ENCODE results near the gene MAPKAP1.

The MAPKAP1 gene

DNA sequence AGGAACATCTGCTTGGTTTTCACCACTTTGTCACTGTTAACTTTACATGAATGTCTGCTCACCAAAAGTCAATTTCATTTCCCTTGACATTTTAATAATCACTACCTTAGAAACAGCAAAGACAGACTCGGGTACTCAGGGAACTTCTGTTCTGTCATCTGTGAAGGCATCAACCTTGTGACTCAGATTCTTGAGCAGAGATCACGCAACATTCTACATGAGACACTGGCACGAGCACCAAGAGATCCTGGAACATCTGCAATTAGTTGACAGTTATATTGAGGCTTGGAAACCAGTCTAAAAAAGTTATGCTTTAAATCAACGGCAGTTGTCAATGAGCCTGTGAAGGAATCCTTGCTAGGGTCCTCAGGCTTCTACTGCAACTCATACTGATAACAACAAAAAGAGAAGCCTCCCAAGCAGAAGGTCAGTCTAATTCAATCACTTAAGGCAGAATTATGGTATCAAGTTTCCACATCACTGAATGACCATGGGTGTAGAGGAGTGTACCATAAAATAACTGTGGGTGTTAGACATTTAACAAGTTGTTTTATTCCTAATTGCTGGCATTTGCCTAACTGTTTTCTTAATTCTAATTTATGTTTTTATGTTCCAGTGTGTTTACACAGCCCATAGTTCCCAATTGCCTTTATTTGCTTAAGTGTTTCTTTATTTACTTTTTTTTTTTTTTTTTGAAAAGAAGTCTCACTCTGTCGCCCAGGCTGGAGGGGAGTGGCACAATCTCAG lies 36.8 kb upstream of the MAPKAP1 start:
- TF ChIP-seq LEF1 (IDR thresholded peaks at IDR 0.05; ENCODE audit: borderline replicate concordance) (no peak), ZNF384 (IDR thresholded peaks at IDR 0.05) (peak; percentile 98), ARNT (IDR thresholded peaks at IDR 0.05) (no peak), FOXK2 (IDR thresholded peaks at IDR 0.05) (no peak), CTBP1 (IDR thresholded peaks at IDR 0.05; ENCODE audit: borderline replicate concordance) (peak; percentile 70; the same call in 1 of the 2 replicates), FOXA1 (IDR thresholded peaks at IDR 0.05) (peak; percentile 96), TARDBP (IDR thresholded peaks at IDR 0.05) (0 out of 2 replicates have a peak, but pooled peaks have one; percentile 16)
- TF ChIP-seq, protein P1, sequence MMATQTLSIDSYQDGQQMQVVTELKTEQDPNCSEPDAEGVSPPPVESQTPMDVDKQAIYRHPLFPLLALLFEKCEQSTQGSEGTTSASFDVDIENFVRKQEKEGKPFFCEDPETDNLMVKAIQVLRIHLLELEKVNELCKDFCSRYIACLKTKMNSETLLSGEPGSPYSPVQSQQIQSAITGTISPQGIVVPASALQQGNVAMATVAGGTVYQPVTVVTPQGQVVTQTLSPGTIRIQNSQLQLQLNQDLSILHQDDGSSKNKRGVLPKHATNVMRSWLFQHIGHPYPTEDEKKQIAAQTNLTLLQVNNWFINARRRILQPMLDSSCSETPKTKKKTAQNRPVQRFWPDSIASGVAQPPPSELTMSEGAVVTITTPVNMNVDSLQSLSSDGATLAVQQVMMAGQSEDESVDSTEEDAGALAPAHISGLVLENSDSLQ (IDR thresholded peaks at IDR 0.05) = peak; percentile 70
- ChIA-PET POLR2A (no interaction called here), CTCF (interaction anchor here (0.7 kb wide), 1 partner anchor 756 kb away, joined by 9 read pairs; no protein-coding TSS in a partner anchor)
- no peak for DNase-seq (ENCODE audit: extremely low spot score)

DNA sequence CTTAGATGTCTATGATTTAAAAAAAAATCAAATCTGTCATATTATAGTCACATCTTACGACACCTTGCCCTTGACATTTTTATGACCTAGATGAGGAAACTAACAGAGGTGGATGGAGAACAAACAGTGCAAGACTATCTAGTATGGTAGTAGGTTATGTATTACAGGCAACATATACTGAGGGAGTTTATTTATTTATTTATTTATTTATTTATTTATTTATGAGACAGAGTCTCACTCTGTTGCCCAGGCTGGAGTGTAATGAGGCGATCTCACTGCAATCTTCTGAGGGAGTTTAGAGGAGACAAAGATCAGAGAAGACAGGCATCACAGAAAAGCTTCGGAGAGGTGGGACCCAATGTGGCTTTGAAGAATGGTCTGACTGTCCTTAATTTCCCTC lies 35.6 kb upstream of the MAPKAP1 start:
- ChIA-PET CTCF (no interaction called here), POLR2A (no interaction called here)
- TF ChIP-seq L3MBTL2 (conservative IDR thresholded peaks at IDR 0.05) = no peak
- TF ChIP-seq SP1 (IDR thresholded peaks at IDR 0.05) = no peak
- TF ChIP-seq, protein P1 (IDR thresholded peaks at IDR 0.05) = peak; percentile 27; the same call in 1 of the 2 replicates
- TF ChIP-seq FOXM1 (IDR thresholded peaks at IDR 0.05; ENCODE audit: borderline replicate concordance) = no peak
- no peak for TF ChIP-seq FOXA1 (IDR thresholded peaks at IDR 0.05)
- DNase-seq (ENCODE audit: extremely low spot score) = no peak

DNA sequence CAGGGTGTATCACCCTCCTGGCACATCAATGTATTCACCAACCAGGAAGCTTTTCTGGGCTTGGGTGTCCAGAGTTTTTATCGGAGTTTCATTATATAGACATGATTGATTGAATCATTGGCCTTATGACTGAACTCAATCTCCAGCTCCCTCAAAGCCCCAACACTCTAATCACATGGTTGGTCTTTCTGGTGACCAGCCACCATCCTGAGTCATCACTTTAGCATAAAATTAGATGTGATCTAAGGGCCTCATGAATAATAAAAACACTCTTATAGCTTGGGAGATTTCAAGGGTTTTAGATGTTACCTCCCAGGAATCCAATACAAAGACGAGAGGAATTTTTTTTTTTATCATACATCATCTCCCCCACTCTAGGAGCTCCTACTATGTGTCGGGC lies 32.4 kb upstream of the MAPKAP1 start:
- TF ChIP-seq FOXM1 (IDR thresholded peaks at IDR 0.05; ENCODE audit: borderline replicate concordance) (no peak), ZNF384 (IDR thresholded peaks at IDR 0.05) (no peak), ARNT (IDR thresholded peaks at IDR 0.05) (no peak), FOXA1 (IDR thresholded peaks at IDR 0.05) (no peak), BHLHE40 (IDR thresholded peaks at IDR 0.05; ENCODE audit: borderline replicate concordance) (no peak), SP1 (IDR thresholded peaks at IDR 0.05) (no peak), SUZ12 (IDR thresholded peaks at IDR 0.05) (no peak), LEF1 (IDR thresholded peaks at IDR 0.05; ENCODE audit: borderline replicate concordance) (no peak), HDGF (IDR thresholded peaks at IDR 0.05; ENCODE audit: borderline replicate concordance) (no peak), NFRKB (IDR thresholded peaks at IDR 0.05) (no peak), TARDBP (IDR thresholded peaks at IDR 0.05) (no peak), FOXK2 (IDR thresholded peaks at IDR 0.05) (no peak), CTBP1 (IDR thresholded peaks at IDR 0.05; ENCODE audit: borderline replicate concordance) (no peak), ELF4 (IDR thresholded peaks at IDR 0.05) (no peak), L3MBTL2 (conservative IDR thresholded peaks at IDR 0.05) (no peak)
- TF ChIP-seq, protein P1 (IDR thresholded peaks at IDR 0.05) = no peak
- POLR2A ChIA-PET = no interaction called here
- DNase-seq (ENCODE audit: extremely low spot score) = no peak
- CTCF ChIA-PET = no interaction called here

DNA sequence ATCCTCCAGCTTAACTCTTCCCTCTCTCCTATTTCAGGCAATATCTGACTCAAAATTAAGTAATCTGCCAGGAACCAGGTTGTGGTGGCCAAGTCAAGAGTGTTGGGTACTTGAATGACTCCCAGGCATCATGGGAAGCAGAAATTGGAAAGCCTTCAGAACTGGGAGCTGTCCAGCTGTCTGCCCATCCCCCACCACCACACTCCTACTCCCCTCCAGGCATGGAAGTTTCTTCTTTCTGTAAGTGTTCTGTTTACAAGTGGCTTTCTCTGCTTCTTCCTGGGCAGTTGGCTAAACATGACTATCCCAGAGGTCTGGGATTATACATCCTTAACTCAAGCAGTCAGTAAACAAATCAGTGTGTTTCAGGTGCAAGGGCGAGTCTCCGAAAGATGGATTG lies 25.6 kb upstream of the MAPKAP1 start:
- TF ChIP-seq, protein P1 (IDR thresholded peaks at IDR 0.05) = no peak
- no peak for TF ChIP-seq SUZ12 (IDR thresholded peaks at IDR 0.05)
- TF ChIP-seq ZNF384 (IDR thresholded peaks at IDR 0.05) = no peak
- no peak for TF ChIP-seq NFRKB (IDR thresholded peaks at IDR 0.05)
- no peak for TF ChIP-seq FOXA1 (IDR thresholded peaks at IDR 0.05)
- TF ChIP-seq ELF4 (IDR thresholded peaks at IDR 0.05) = no peak
- TF ChIP-seq FOXM1 (IDR thresholded peaks at IDR 0.05; ENCODE audit: borderline replicate concordance) = no peak
- TF ChIP-seq TARDBP (IDR thresholded peaks at IDR 0.05) = no peak
- no peak for TF ChIP-seq L3MBTL2 (conservative IDR thresholded peaks at IDR 0.05)
- no peak for TF ChIP-seq ARNT (IDR thresholded peaks at IDR 0.05)
- TF ChIP-seq CTBP1 (IDR thresholded peaks at IDR 0.05; ENCODE audit: borderline replicate concordance) = no peak
- TF ChIP-seq BHLHE40 (IDR thresholded peaks at IDR 0.05; ENCODE audit: borderline replicate concordance) = no peak
- TF ChIP-seq FOXK2 (IDR thresholded peaks at IDR 0.05) = no peak
- TF ChIP-seq HDGF (IDR thresholded peaks at IDR 0.05; ENCODE audit: borderline replicate concordance) = no peak
- no peak for TF ChIP-seq LEF1 (IDR thresholded peaks at IDR 0.05; ENCODE audit: borderline replicate concordance)
- ChIA-PET POLR2A (interaction anchor here (0.6 kb wide), 1 partner anchor 65 kb away, joined by 3 read pairs; no protein-coding TSS in a partner anchor), CTCF (interaction anchor here (0.6 kb wide), 1 partner anchor 497 kb away, joined by 3 read pairs; no protein-coding TSS in a partner anchor)
- no peak for DNase-seq (ENCODE audit: extremely low spot score)

DNA sequence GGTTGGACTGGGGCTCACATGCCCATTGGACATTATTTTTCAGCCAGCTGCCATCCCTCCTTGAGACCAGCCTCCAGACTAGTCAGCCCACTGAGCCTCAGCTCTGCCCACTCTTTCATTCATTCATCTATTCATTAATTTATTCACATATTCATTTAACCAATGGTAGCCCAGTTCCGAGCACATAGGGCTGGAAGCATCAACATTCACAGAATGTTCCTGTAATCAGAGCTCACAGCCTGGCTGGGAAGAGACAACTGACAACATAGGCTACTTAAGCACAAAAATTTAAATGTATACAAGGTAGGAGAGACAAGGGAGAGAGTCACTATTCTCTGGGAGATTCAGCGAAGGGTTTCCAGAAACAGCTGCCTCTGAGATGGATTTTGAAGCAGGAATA lies 23.2 kb upstream of the MAPKAP1 start:
- no peak for TF ChIP-seq FOXK2 (IDR thresholded peaks at IDR 0.05)
- TF ChIP-seq ZNF384 (IDR thresholded peaks at IDR 0.05) = no peak
- no peak for TF ChIP-seq CTBP1 (IDR thresholded peaks at IDR 0.05; ENCODE audit: borderline replicate concordance)
- TF ChIP-seq NFRKB (IDR thresholded peaks at IDR 0.05) = no peak
- TF ChIP-seq, protein P1 (IDR thresholded peaks at IDR 0.05) = no peak
- no peak for TF ChIP-seq SUZ12 (IDR thresholded peaks at IDR 0.05)
- no peak for TF ChIP-seq SP1 (IDR thresholded peaks at IDR 0.05)
- TF ChIP-seq L3MBTL2 (conservative IDR thresholded peaks at IDR 0.05) = no peak
- TF ChIP-seq ARNT (IDR thresholded peaks at IDR 0.05) = no peak
- no peak for TF ChIP-seq FOXM1 (IDR thresholded peaks at IDR 0.05; ENCODE audit: borderline replicate concordance)
- no peak for TF ChIP-seq HDGF (IDR thresholded peaks at IDR 0.05; ENCODE audit: borderline replicate concordance)
- no peak for TF ChIP-seq BHLHE40 (IDR thresholded peaks at IDR 0.05; ENCODE audit: borderline replicate concordance)
- no peak for TF ChIP-seq TARDBP (IDR thresholded peaks at IDR 0.05)
- TF ChIP-seq FOXA1 (IDR thresholded peaks at IDR 0.05) = no peak
- TF ChIP-seq ELF4 (IDR thresholded peaks at IDR 0.05) = no peak
- TF ChIP-seq LEF1 (IDR thresholded peaks at IDR 0.05; ENCODE audit: borderline replicate concordance) = no peak
- DNase-seq (ENCODE audit: extremely low spot score) = no peak
- CTCF ChIA-PET = no interaction called here
- POLR2A ChIA-PET = no interaction called here

Data from HEK293T (cell line).